ENCODE measurements around the gene TNIP1. TPM values are rescaled to one million over a fixed set of nuclear protein-coding genes. Genes with fewer than 3 reads are reported as not detected.

TNIP1 gene
- total and polyA plus RNA-seq, 2 experiments from 2014 or later = 57.0 to 64.6 TPM

GRCh38 chr5:151030379-151030778 lies 50.5 kb downstream of the TNIP1 start:
- Histone ChIP-seq H3K79me2 (no peaks in the 10 kb centered on the region), H3K27ac (no peak overlapping the region), H3K4me3 (no peak overlapping the region), H3K27me3 (no peaks in the 10 kb centered on the region), H3K36me3 (replicated peaks; ENCODE audit: insufficient read depth, low read depth) (no peaks in the 10 kb centered on the region), H3K9me3 (ENCODE audit: low read depth) (no peaks in the 10 kb centered on the region), H3K4me2 (no peak overlapping the region), H3K4me1 (ENCODE audit: insufficient read depth) (no peaks in the 10 kb centered on the region), H3K9me2 (replicated peaks; ENCODE audit: insufficient read depth) (no peaks in the 10 kb centered on the region), H4K20me1 (ENCODE audit: insufficient read depth, poor library complexity, severe bottlenecking) (no peaks in the 10 kb centered on the region), H2AFZ (no peak overlapping the region)
- TF ChIP-seq EZH2 (IDR thresholded peaks at IDR 0.05; ENCODE audit: borderline replicate concordance) (no peak), CTCF (IDR thresholded peaks at IDR 0.05; ENCODE audit: poor library complexity) (no peak), EZH2phosphoT487 (IDR thresholded peaks at IDR 0.05; ENCODE audit: low read depth, severe bottlenecking, unreplicated experiment) (no peak)
- no peak for DNase-seq (ENCODE audit: low spot score)
- 70% methylated on average over 4 of the region's 4 CpGs for WGBS (ENCODE audit: low lambda C conversion rate, missing lambda C conversion rate)

GRCh38 chr5:151030056-151030336 lies 50.8 kb downstream of the TNIP1 start:
- H4K20me1 ChIP-seq (ENCODE audit: insufficient read depth, poor library complexity, severe bottlenecking) = no peaks in the 10 kb centered on the region
- H3K4me2 ChIP-seq = no peak overlapping the region
- no peaks in the 10 kb centered on the region for H3K27me3 ChIP-seq
- H3K4me3 ChIP-seq = no peak overlapping the region
- WGBS (ENCODE audit: low lambda C conversion rate, missing lambda C conversion rate) = 87% methylated on average over 5 of the region's 5 CpGs
- no peaks in the 10 kb centered on the region for H3K9me2 ChIP-seq (replicated peaks; ENCODE audit: insufficient read depth)
- H3K36me3 ChIP-seq (replicated peaks; ENCODE audit: insufficient read depth, low read depth) = no peaks in the 10 kb centered on the region
- H3K79me2 ChIP-seq = no peaks in the 10 kb centered on the region
- H2AFZ ChIP-seq = no peak overlapping the region
- H3K4me1 ChIP-seq (ENCODE audit: insufficient read depth) = no peaks in the 10 kb centered on the region
- TF ChIP-seq EZH2 (IDR thresholded peaks at IDR 0.05; ENCODE audit: borderline replicate concordance) (no peak), EZH2phosphoT487 (IDR thresholded peaks at IDR 0.05; ENCODE audit: low read depth, severe bottlenecking, unreplicated experiment) (no peak), CTCF (IDR thresholded peaks at IDR 0.05; ENCODE audit: poor library complexity) (no peak)
- no peaks in the 10 kb centered on the region for H3K9me3 ChIP-seq (ENCODE audit: low read depth)
- DNase-seq (ENCODE audit: low spot score) = no peak
- no peak overlapping the region for H3K27ac ChIP-seq

DNA sequence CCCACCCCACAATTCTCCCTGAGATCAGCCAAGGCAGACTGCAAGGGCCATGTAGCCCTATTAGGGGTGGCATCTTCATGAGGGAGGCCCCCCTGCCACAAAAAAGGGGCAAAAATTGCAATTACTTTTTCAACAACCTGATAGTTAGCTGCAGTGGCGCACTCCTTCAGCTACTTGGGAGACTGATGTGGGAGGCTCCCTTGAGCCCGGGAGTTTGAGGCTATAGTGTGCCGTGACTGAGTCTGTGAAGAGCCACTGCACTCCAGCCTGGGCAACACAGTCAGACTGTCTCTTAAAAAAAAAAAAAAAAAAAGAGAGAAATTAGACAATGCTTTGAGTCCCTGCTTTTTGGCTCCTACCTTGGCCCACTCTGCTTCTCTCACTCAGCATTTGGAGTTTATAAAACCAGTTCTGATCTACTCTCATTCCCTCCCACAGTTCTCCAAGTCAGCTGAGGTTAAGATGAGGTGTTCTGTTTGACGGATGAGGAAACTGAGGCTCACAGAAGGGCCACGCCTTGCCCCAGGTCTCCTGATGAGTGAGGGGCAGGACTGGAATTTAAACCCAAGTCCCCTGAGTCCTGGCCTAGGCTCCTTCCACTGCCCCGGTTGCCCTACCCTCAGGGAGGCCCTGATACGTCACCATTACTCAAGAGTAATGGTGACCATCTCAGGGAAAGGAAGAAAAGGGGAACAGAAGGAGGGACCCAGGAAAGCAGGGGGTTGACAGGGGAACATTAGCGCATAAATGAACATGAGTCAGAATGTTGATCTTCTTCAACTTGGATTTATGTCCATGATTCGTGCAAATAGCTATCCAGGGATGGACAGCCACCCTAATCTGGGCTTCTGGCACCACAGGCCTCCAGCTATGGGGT lies 51.4 kb downstream of the TNIP1 start:
- no peaks in the 10 kb centered on the region for H3K4me1 ChIP-seq (ENCODE audit: insufficient read depth)
- no peak for TF ChIP-seq CTCF (IDR thresholded peaks at IDR 0.05; ENCODE audit: poor library complexity)
- TF ChIP-seq EZH2 (IDR thresholded peaks at IDR 0.05; ENCODE audit: borderline replicate concordance) = no peak
- no peak for TF ChIP-seq EZH2phosphoT487 (IDR thresholded peaks at IDR 0.05; ENCODE audit: low read depth, severe bottlenecking, unreplicated experiment)
- 95% methylated on average over 9 of the region's 9 CpGs for WGBS (ENCODE audit: low lambda C conversion rate, missing lambda C conversion rate)
- H3K4me3 ChIP-seq = no peak overlapping the region
- no peaks in the 10 kb centered on the region for H3K27me3 ChIP-seq
- H3K27ac ChIP-seq = no peak overlapping the region
- no peak for DNase-seq (ENCODE audit: low spot score)
- H4K20me1 ChIP-seq (ENCODE audit: insufficient read depth, poor library complexity, severe bottlenecking) = no peaks in the 10 kb centered on the region
- no peaks in the 10 kb centered on the region for H3K9me2 ChIP-seq (replicated peaks; ENCODE audit: insufficient read depth)
- H3K36me3 ChIP-seq (replicated peaks; ENCODE audit: insufficient read depth, low read depth) = no peaks in the 10 kb centered on the region
- H3K79me2 ChIP-seq = no peaks in the 10 kb centered on the region
- no peak overlapping the region for H2AFZ ChIP-seq
- H3K9me3 ChIP-seq (ENCODE audit: low read depth) = no peaks in the 10 kb centered on the region
- H3K4me2 ChIP-seq = no peak overlapping the region
